H1 (cell line): ENCODE measurements around the gene GRID1. TPM values are rescaled to one million over a fixed set of nuclear protein-coding genes. Genes with fewer than 3 reads are reported as not detected.

Source experiments
- CTCF ChIA-PET: fragments of 300-600 bp; sonication (Branson Sonifier 250); formaldehyde crosslinking; loops from one replicate; lab custom pipeline; 2021; ENCODE audit not compliant: partially characterized antibody; lab: Charles Lee
- POLR2A ChIA-PET: fragments of 300-600 bp; sonication (Branson Sonifier 250); formaldehyde crosslinking; loops from one replicate; lab custom pipeline; 2021; ENCODE audit warnings: inconsistent platforms; ENCODE audit not compliant: partially characterized antibody; lab: Charles Lee
- DNase-seq, 2 experiments: peaks; one replicate each; pipeline versions ENCODE4 v3.0.0 to v3.0.0-alpha.2; 2010 to 2022; ENCODE audit warnings: low spot score in 2 of 2, low read depth in 1 of 2, mixed read lengths in 1 of 2
- FAIRE-seq: peaks from 2 replicates; lab custom pipeline; 2011; peaks lifted over from hg19 to GRCh38; lab: Jason Lieb, UNC
- H2AFZ ChIP-seq: 2 replicates; pipeline ENCODE4 v1.8.1; 2012; ENCODE audit warnings: low read length, inconsistent platforms
- H2AK5ac ChIP-seq: 2 replicates; pipeline ENCODE4 v1.6.1; 2013; ENCODE audit warnings: low read depth, low read length
- H2BK120ac ChIP-seq: replicated peaks from 2 replicates; pipeline ENCODE3; 2013; ENCODE audit warnings: low read depth, low read length, inconsistent platforms
- H2BK12ac ChIP-seq: 2 replicates; pipeline ENCODE4 v1.6.1; 2013; ENCODE audit warnings: low read depth, low read length
- H2BK15ac ChIP-seq: 2 replicates; pipeline ENCODE4 v1.6.1; 2013; ENCODE audit warnings: low read length
- H2BK20ac ChIP-seq: 2 replicates; pipeline ENCODE4 v1.6.1; 2013; ENCODE audit warnings: low read length
- H2BK5ac ChIP-seq: 2 replicates; pipeline ENCODE4 v1.6.1; 2013; ENCODE audit warnings: low read depth, low read length
- H3K14ac ChIP-seq: 2 replicates; pipeline ENCODE4 v1.6.1; 2013; ENCODE audit warnings: inconsistent platforms; ENCODE audit not compliant: insufficient read length
- H3K18ac ChIP-seq: 2 replicates; pipeline ENCODE4 v1.6.1; 2013; ENCODE audit warnings: low read length; ENCODE audit errors: extremely low read depth
- H3K23ac ChIP-seq: 2 replicates; pipeline ENCODE4 v1.6.1; 2013; ENCODE audit warnings: inconsistent platforms; ENCODE audit not compliant: insufficient read length
- H3K23me2 ChIP-seq: 2 replicates; pipeline ENCODE4 v1.6.1; 2013; ENCODE audit warnings: low read depth, low read length
- H3K27ac ChIP-seq: 2 replicates; pipeline ENCODE4 v1.6.1; 2011; ENCODE audit warnings: low read depth, low read length, inconsistent platforms
- H3K27me3 ChIP-seq, 4 experiments: replicated peaks in 1 of 4; 1 replicate in 1 of 4; 2 replicates in 3 of 4; pipeline versions ENCODE4 v1.6.1 to v1.8.1; 2011 to 2013; ENCODE audit warnings: low read length in 3 of 4, mild to moderate bottlenecking in 3 of 4, inconsistent platforms in 2 of 4, mixed read lengths in 2 of 4, moderate library complexity in 1 of 4; ENCODE audit not compliant: control insufficient read depth in 3 of 4, insufficient read depth in 3 of 4; ENCODE audit errors: extremely low read depth in 1 of 4
- H3K36me3 ChIP-seq, 4 experiments: 2 replicates each; pipeline versions ENCODE4 v1.6.1 to v1.8.1; 2011 to 2013; ENCODE audit warnings: mild to moderate bottlenecking in 4 of 4, low read length in 3 of 4, moderate library complexity in 2 of 4, control low read depth in 1 of 4, inconsistent platforms in 1 of 4; ENCODE audit not compliant: insufficient read depth in 4 of 4, control insufficient read depth in 2 of 4
- H3K4ac ChIP-seq: replicated peaks from 2 replicates; pipeline ENCODE3; 2013; ENCODE audit warnings: low read length, low read depth, mixed read lengths, inconsistent platforms; ENCODE audit not compliant: insufficient read length
- H3K4me1 ChIP-seq, 4 experiments: replicated peaks in 1 of 4; 1 replicate in 1 of 4; 2 replicates in 3 of 4; pipeline versions ENCODE4 v1.6.1 to v1.8.1; 2011 to 2013; ENCODE audit warnings: low read length in 3 of 4, inconsistent platforms in 2 of 4, mixed read lengths in 1 of 4; ENCODE audit not compliant: insufficient read depth in 4 of 4, control insufficient read depth in 3 of 4
- H3K4me2 ChIP-seq, 2 experiments: 2 replicates each; pipeline versions ENCODE4 v1.6.1 to v1.8.1; 2011 to 2013; ENCODE audit warnings: low read depth in 2 of 2, low read length in 2 of 2, control low read depth in 1 of 2, inconsistent platforms in 1 of 2, mild to moderate bottlenecking in 1 of 2; ENCODE audit not compliant: insufficient read depth in 1 of 2
- H3K4me3 ChIP-seq, 4 experiments: fragments of 200-600, 300-600 bp in 1 of 4; sonication (generic), shearing (Covaris generic), sonication (Bioruptor Twin) in 1 of 4; 2 replicates each; pipeline versions ENCODE4 v1.5.1 to v1.8.1; 2011 to 2016; ENCODE audit warnings: low read length in 4 of 4, low read depth in 3 of 4, control low read depth in 2 of 4, inconsistent platforms in 2 of 4, mild to moderate bottlenecking in 2 of 4, mixed read lengths in 1 of 4, moderate library complexity in 1 of 4; ENCODE audit not compliant: insufficient read depth in 2 of 4; ENCODE audit errors: extremely low read depth in 1 of 4
- H3K56ac ChIP-seq: replicated peaks from 2 replicates; pipeline ENCODE3; 2013; ENCODE audit warnings: low read depth, mild to moderate bottlenecking, mixed read lengths, low read length, inconsistent platforms; ENCODE audit not compliant: insufficient read length
- H3K79me1 ChIP-seq: 2 replicates; pipeline ENCODE4 v1.6.1; 2013; ENCODE audit warnings: low read depth, low read length, control low read depth
- H3K79me2 ChIP-seq, 2 experiments: 2 replicates each; pipeline versions ENCODE4 v1.6.1 to v1.8.1; 2012 to 2013; ENCODE audit warnings: low read length in 2 of 2, mild to moderate bottlenecking in 2 of 2, inconsistent platforms in 1 of 2; ENCODE audit not compliant: insufficient read depth in 2 of 2, control insufficient read depth in 1 of 2
- H3K9ac ChIP-seq, 4 experiments: replicated peaks in 1 of 4; 1 replicate in 1 of 4; 2 replicates in 3 of 4; pipeline versions ENCODE4 v1.6.1 to v1.8.1; 2011 to 2013; ENCODE audit warnings: low read depth in 3 of 4, low read length in 3 of 4, control low read depth in 2 of 4, mild to moderate bottlenecking in 2 of 4, moderate library complexity in 2 of 4, inconsistent platforms in 1 of 4; ENCODE audit errors: extremely low read depth in 1 of 4
- H3K9me3 ChIP-seq, 2 experiments: 2 replicates each; pipeline versions ENCODE4 v1.6.1 to v1.8.1; 2012 to 2013; ENCODE audit warnings: mild to moderate bottlenecking in 2 of 2, moderate library complexity in 2 of 2, control low read depth in 1 of 2, inconsistent platforms in 1 of 2, low read depth in 1 of 2, low read length in 1 of 2, mixed read lengths in 1 of 2; ENCODE audit not compliant: insufficient read depth in 2 of 2
- H4K20me1 ChIP-seq, 2 experiments: replicated peaks in 1 of 2; 2 replicates each; pipeline versions ENCODE3 to v1.8.1; 2011 to 2013; ENCODE audit warnings: inconsistent platforms in 2 of 2, low read length in 2 of 2, mild to moderate bottlenecking in 1 of 2; ENCODE audit not compliant: insufficient read depth in 2 of 2, control insufficient read depth in 1 of 2
- H4K5ac ChIP-seq: 2 replicates; pipeline ENCODE4 v1.6.1; 2013; ENCODE audit warnings: low read length, low read depth, mixed read lengths, inconsistent platforms; ENCODE audit not compliant: insufficient read length
- H4K8ac ChIP-seq: 2 replicates; pipeline ENCODE4 v1.8.0; 2013; ENCODE audit warnings: mild to moderate bottlenecking, moderate library complexity, low read length, inconsistent platforms; ENCODE audit not compliant: insufficient read depth; ENCODE audit errors: extremely low read depth
- H4K91ac ChIP-seq: replicated peaks from 2 replicates; pipeline ENCODE3; 2013; ENCODE audit warnings: low read length, mixed read lengths, inconsistent platforms; ENCODE audit not compliant: insufficient read length
- ASH2L ChIP-seq: fragments of 200-600, 300-600 bp; sonication (generic); IDR thresholded peaks from one replicate; pipeline ENCODE4 v1.7.1; 2017; ENCODE audit warnings: low read length
- ATF2 ChIP-seq: IDR thresholded peaks from 2 replicates; pipeline ENCODE4 v1.6.1; 2012; ENCODE audit warnings: low read length, inconsistent platforms
- BACH1 ChIP-seq: IDR thresholded peaks from 2 replicates; pipeline ENCODE4 v1.6.1; 2012; ENCODE audit warnings: low read length, improper control_type of control experiment
- CEBPB ChIP-seq: IDR thresholded peaks from 2 replicates; pipeline ENCODE4 v1.6.1; 2012; ENCODE audit warnings: low read depth, low read length
- CTCF ChIP-seq, 3 experiments: IDR thresholded peaks; 1 replicate in 2 of 3; 2 replicates in 1 of 3; pipeline versions ENCODE4 v1.5.1 to v1.6.1; 2011; ENCODE audit warnings: low read length in 3 of 3, mild to moderate bottlenecking in 3 of 3, inconsistent platforms in 2 of 3, low read depth in 1 of 3, moderate library complexity in 1 of 3; ENCODE audit not compliant: insufficient read depth in 1 of 3; ENCODE audit errors: control extremely low read depth in 1 of 3
- GTF2F1 ChIP-seq: IDR thresholded peaks from 2 replicates; pipeline ENCODE4 v1.6.1; 2012; ENCODE audit warnings: low read depth, low read length, improper control_type of control experiment, borderline replicate concordance
- MAX ChIP-seq: IDR thresholded peaks from 2 replicates; pipeline ENCODE4 v1.6.1; 2012; ENCODE audit warnings: inconsistent platforms
- POU5F1 ChIP-seq: IDR thresholded peaks from 2 replicates; pipeline ENCODE4 v1.6.1; 2011; ENCODE audit warnings: low read depth, mild to moderate bottlenecking, low read length, moderate library complexity
- RAD21 ChIP-seq, 2 experiments: IDR thresholded peaks in 1 of 2; conservative IDR thresholded peaks in 1 of 2; 2 replicates each; pipeline ENCODE4 v1.6.1; 2011; ENCODE audit warnings: low read depth in 2 of 2, low read length in 2 of 2, improper control_type of control experiment in 1 of 2, inconsistent platforms in 1 of 2, mild to moderate bottlenecking in 1 of 2, moderate library complexity in 1 of 2
- WGBS, 2 experiments: shearing (Covaris generic) in 1 of 2; methylation state at CpG; one replicate each; pipeline versions ENCODE4 v1.1.6 to v1.1.7; 2013 to 2015; ENCODE audit warnings: low lambda C conversion rate in 2 of 2, mixed read lengths in 2 of 2, inconsistent platforms in 1 of 2, low coverage in 1 of 2, missing lambda C conversion rate in 1 of 2; ENCODE audit not compliant: insufficient replicate concordance in 2 of 2, insufficient coverage in 1 of 2, insufficient read length in 1 of 2; ENCODE audit errors: extremely low coverage in 1 of 2, missing lambda C conversion rate in 1 of 2; 5-methylcytosine and 5-hydroxymethylcytosine counted together
- polyA plus RNA-seq, 7 experiments: library from polyadenylated mRNA; depleted of rRNA in 3 of 7; stranded (reverse) in 5 of 7; unstranded in 2 of 7; fragments of >200 nt in 5 of 7; fragments of 200-250 nt in 2 of 7; gene quantifications; 1 replicate in 5 of 7; 2 replicates in 1 of 7; 4 replicates in 1 of 7; pipeline versions ENCODE4 v1.2.1 to v1.2.3, GENCODE V29; 2011 to 2013; ENCODE audit warnings: missing spikeins in 2 of 7, mixed read lengths in 2 of 7
- total RNA-seq: library from RNA; stranded (reverse); fragmentation: NEBNext Ultra II Directional; extraction: Animal tissue kit (Norgen Biotek cat#: 25700); gene quantifications from 2 replicates; pipeline ENCODE4 v1.2.1, GENCODE V29; 2021

The GRID1 gene
- total and polyA plus RNA-seq, 2 of the 8 experiments (the other 6 are each of a cell fraction or from before 2014, with no cell fraction given), result 0.22 to 0.30 TPM

GRCh38 chr10:86295791-86296190 lies 70.8 kb downstream of the GRID1 start:
- DNase-seq (peak in 1 of 2 experiments; percentile 28), FAIRE-seq (no peak)
- no peaks in the 10 kb centered on the region for H4K20me1 ChIP-seq
- H4K91ac ChIP-seq, result no peak overlapping the region
- H3K23ac ChIP-seq, result no peak overlapping the region
- H2BK15ac ChIP-seq, result peak overlapping the region; percentile 4; the same call in 1 of the 2 replicates
- H3K36me3 ChIP-seq, result no peaks in the 10 kb centered on the region
- H3K9ac ChIP-seq, result no peak overlapping the region
- 88% methylated on average over 3 of the region's 3 CpGs; no CpG with 5 or more reads in 1 of the 2 experiments for WGBS, 2 experiments
- H2BK12ac ChIP-seq, result no peak overlapping the region
- no peak overlapping the region for H3K4me2 ChIP-seq
- no peak overlapping the region for H3K4ac ChIP-seq
- peaks cover 3% of the 10 kb centered on the region; the same call in 1 of the 2 replicates for H3K23me2 ChIP-seq
- H4K5ac ChIP-seq, result no peak overlapping the region
- no peak overlapping the region for H2AFZ ChIP-seq
- H2BK120ac ChIP-seq, result no peak overlapping the region
- H2BK5ac ChIP-seq, result no peak overlapping the region
- H4K8ac ChIP-seq, result no peak overlapping the region
- peaks cover 0 to 24% (median 15%) of the 10 kb centered on the region in 4 experiments; a peak in 6 of 7 replicates for H3K4me1 ChIP-seq
- H3K79me1 ChIP-seq, result no peaks in the 10 kb centered on the region
- CTCF ChIA-PET, result interaction anchor here (1.5 to 10.5 kb wide), 3 partner anchors 35 to 67 kb away, joined by 3 to 137 read pairs (median 30); no protein-coding TSS in a partner anchor
- H2BK20ac ChIP-seq, result 0 out of 2 replicates have a peak overlapping the region, but pooled peaks have one; percentile 61
- no peak overlapping the region for H3K56ac ChIP-seq
- peaks cover 0 to 4% (median 2%) of the 10 kb centered on the region in 4 experiments; a peak in 3 of 7 replicates for H3K27me3 ChIP-seq
- no peak overlapping the region for H3K18ac ChIP-seq
- no peak overlapping the region for H3K27ac ChIP-seq
- no peaks in the 10 kb centered on the region for H3K79me2 ChIP-seq
- POLR2A ChIA-PET, result no interaction called here
- H3K14ac ChIP-seq, result no peak overlapping the region
- no peaks in the 10 kb centered on the region for H3K9me3 ChIP-seq
- no peak overlapping the region for H3K4me3 ChIP-seq
- H2AK5ac ChIP-seq, result no peak overlapping the region
- no peak for TF ChIP-seq CEBPB
- no peak for TF ChIP-seq RAD21 (IDR thresholded peaks at IDR 0.05 in 1 of 2, conservative IDR thresholded peaks at IDR 0.05 in 1 of 2; ENCODE audit: low read depth in 2 of 2, low read length in 2 of 2)
- no peak for TF ChIP-seq BACH1
- no peak for TF ChIP-seq ASH2L
- TF ChIP-seq GTF2F1, result no peak
- TF ChIP-seq POU5F1, result no peak
- TF ChIP-seq ATF2, result no peak
- TF ChIP-seq MAX, result no peak
- TF ChIP-seq CTCF (IDR thresholded peaks at IDR 0.05; ENCODE audit: control extremely low read depth in 1 of 3, insufficient read depth in 1 of 3, low read depth in 1 of 3, low read length in 3 of 3), result no peak
